K562 (cell line): ENCODE data around the gene CHCHD5. TPM values are rescaled to one million over a fixed set of nuclear protein-coding genes. Genes with fewer than 3 reads are reported as not detected.

Source experiments
- ATF3 ChIP-seq, 2 experiments: fragments of 450-650 bp in 1 of 2; sonication (generic) in 1 of 2; formaldehyde crosslinking in 1 of 2; IDR thresholded peaks in 1 of 2; conservative IDR thresholded peaks in 1 of 2; 2 replicates each; pipeline versions ENCODE4 v1.6.1 to v1.8.1; 2016 to 2023; ENCODE audit warnings: mild to moderate bottlenecking in 2 of 2, moderate library complexity in 2 of 2, inconsistent platforms in 1 of 2, missing genetic modification reagents in 1 of 2
- CEBPG ChIP-seq, 3 experiments: fragments of 200-800 bp in 1 of 3; sonication (Bioruptor generic) in 1 of 3; sonication (generic) in 1 of 3; formaldehyde crosslinking in 1 of 3; IDR thresholded peaks in 2 of 3; conservative IDR thresholded peaks in 1 of 3; 2 replicates each; pipeline versions ENCODE4 v1.6.1 to v1.8.0; 2016 to 2022; ENCODE audit warnings: missing compliant biosample characterization in 2 of 3, missing genetic modification characterization in 2 of 3, mild to moderate bottlenecking in 1 of 3, missing genetic modification reagents in 1 of 3
- DMBX1 ChIP-seq: fragments of 250-450 bp; sonication (Bioruptor Pico); IDR thresholded peaks from 2 replicates; pipeline ENCODE4 v1.8.0; 2022; ENCODE audit warnings: inconsistent platforms, mild to moderate bottlenecking, moderate library complexity, borderline replicate concordance
- MTA2 ChIP-seq: fragments of 450-650 bp; IDR thresholded peaks from 2 replicates; pipeline ENCODE4 v1.6.1; 2016; ENCODE audit warnings: low read depth
- POLR2AphosphoS2 ChIP-seq: IDR thresholded peaks from 2 replicates; pipeline ENCODE4 v1.6.1; 2012; ENCODE audit warnings: low read length, improper control_type of control experiment
- SP2 ChIP-seq: IDR thresholded peaks from 2 replicates; pipeline ENCODE4 v1.6.1; 2011; ENCODE audit warnings: mild to moderate bottlenecking, low read depth, low read length, moderate library complexity; ENCODE audit not compliant: poor library complexity, severe bottlenecking; ENCODE audit errors: extremely low read depth
- SREBF2 ChIP-seq: sonication (generic); formaldehyde crosslinking; IDR thresholded peaks from 2 replicates; pipeline ENCODE4 v1.4.0; 2020; ENCODE audit warnings: mild to moderate bottlenecking, missing genetic modification reagents
- TAF9B ChIP-seq: fragments of 450-650 bp; IDR thresholded peaks from 2 replicates; pipeline ENCODE4 v1.6.1; 2018; ENCODE audit warnings: mild to moderate bottlenecking; ENCODE audit not compliant: partially characterized antibody
- THAP7 ChIP-seq: fragments of 250-450 bp; sonication (Bioruptor Pico); IDR thresholded peaks from 2 replicates; pipeline ENCODE4 v1.5.0; 2021
- THRB ChIP-seq: fragments of 450-650 bp; formaldehyde crosslinking; conservative IDR thresholded peaks from 2 replicates; pipeline ENCODE4 v1.4.0; 2022; ENCODE audit warnings: mild to moderate bottlenecking, missing genetic modification characterization
- ZC3H4 ChIP-seq: sonication (generic); formaldehyde crosslinking; IDR thresholded peaks from 2 replicates; pipeline ENCODE4 v1.9.0; 2021; ENCODE audit warnings: missing genetic modification reagents, borderline replicate concordance
- ZNF165 ChIP-seq: fragments of 250-450 bp; sonication (Bioruptor Pico); IDR thresholded peaks from 2 replicates; pipeline ENCODE4 v1.4.0; 2020; ENCODE audit warnings: borderline replicate concordance
- ZNF318 ChIP-seq, 2 experiments: fragments of 450-650 bp; IDR thresholded peaks; 2 replicates each; pipeline ENCODE4 v1.6.1; 2016; ENCODE audit warnings: mild to moderate bottlenecking in 2 of 2, borderline replicate concordance in 1 of 2, low read depth in 1 of 2, moderate library complexity in 1 of 2
- ZNF830 ChIP-seq: fragments of 250-450 bp; sonication (Bioruptor Pico); IDR thresholded peaks from 2 replicates; pipeline ENCODE4 v1.5.0; 2021; ENCODE audit warnings: mild to moderate bottlenecking
- polyA plus RNA-seq, 8 experiments: library from polyadenylated mRNA; depleted of rRNA in 4 of 8; stranded (reverse) in 5 of 8; unstranded in 3 of 8; fragments of >200 nt; fragmentation: Nextera tagmentation in 2 of 8; fragmentation: Illumina TruSeq in 1 of 8; extraction: Ambion mirVana in 2 of 8; extraction: Trizol in 1 of 8; gene quantifications; 2 replicates each; pipeline versions ENCODE4 v1.2.1 to v1.2.3, GENCODE V29; 2011 to 2014; ENCODE audit warnings: inconsistent platforms in 1 of 8, missing spikeins in 1 of 8
- total RNA-seq, 7 experiments: library from RNA; depleted of rRNA in 6 of 7; stranded (reverse); fragments of >200 nt in 6 of 7; fragmentation: Illumina TruSeq in 2 of 7; extraction: Trizol in 2 of 7; gene quantifications; 2 replicates each; pipeline versions ENCODE4 v1.2.1 to v1.2.3, GENCODE V29; 2011 to 2021; ENCODE audit warnings: low replicate concordance in 1 of 7

The CHCHD5 gene
- total and polyA plus RNA-seq, 9 of the 15 experiments (the other 6 are each of a cell fraction or from before 2014, with no cell fraction given): 7.4 to 79.3 (median 33.4) TPM

GRCh38 chr2:112622528-112622849, 38.1 kb downstream of the CHCHD5 start (continued):
- no peak for TF ChIP-seq ZNF318 (IDR thresholded peaks at IDR 0.05; ENCODE audit: borderline replicate concordance in 1 of 2, low read depth in 1 of 2)
- TF ChIP-seq SREBF2 (CRISPR knock-in tag): no peak
- TF ChIP-seq ZNF165 (CRISPR knock-in tag): no peak
- TF ChIP-seq ZC3H4: no peak
- no peak for TF ChIP-seq TAF9B
- TF ChIP-seq DMBX1 (CRISPR knock-in tag): no peak
- no peak for TF ChIP-seq THAP7
- TF ChIP-seq SP2: no peak
- no peak for TF ChIP-seq CEBPG (CRISPR knock-in tag; IDR thresholded peaks at IDR 0.05)
- TF ChIP-seq CEBPG (tag; conservative IDR thresholded peaks at IDR 0.05 in 1 of 2, IDR thresholded peaks at IDR 0.05 in 1 of 2): peak; percentile 74 to 79
- no peak for TF ChIP-seq POLR2AphosphoS2
- TF ChIP-seq THRB: no peak
- no peak for TF ChIP-seq ZNF830 (CRISPR knock-in tag)
- peak; percentile 62 for TF ChIP-seq ATF3 (IDR thresholded peaks at IDR 0.05)
- no peak for TF ChIP-seq ATF3 (CRISPR knock-in tag; conservative IDR thresholded peaks at IDR 0.05)
- TF ChIP-seq MTA2: 0 out of 2 replicates have a peak, but pooled peaks have one; percentile 23
